Upper lobe of left lung (tissue), 6 donors: ENCODE data around the gene IRF1. TPM values are rescaled to one million over a fixed set of nuclear protein-coding genes. Genes with fewer than 3 reads are reported as not detected.

Source experiments
- ATAC-seq, 2 donors: fragments of 200-7000 bp; cut with Tn5 transposase; one replicate each; pipeline ENCODE4 v1.9.1; 2022; ENCODE audit warnings: mild to moderate bottlenecking in 2 of 2, moderate library complexity in 2 of 2; ENCODE audit not compliant: low FRiP score in 2 of 2
- DNase-seq, 2 donors: peaks; one replicate each; pipeline ENCODE4 v3.0.0-alpha.2; 2019 to 2020
- H3K27ac ChIP-seq, 4 donors: fragments of 200-600 bp; sonication (generic); one replicate each; pipeline ENCODE4 v1.5.1; 2016 to 2019
- H3K27me3 ChIP-seq, 4 donors: fragments of 200-600 bp; sonication (generic); one replicate each; pipeline ENCODE4 v1.5.1; 2017 to 2019
- H3K36me3 ChIP-seq, 4 donors: fragments of 200-600 bp; sonication (generic); one replicate each; pipeline ENCODE4 v1.5.1; 2016 to 2019
- H3K4me1 ChIP-seq, 4 donors: fragments of 200-600 bp; sonication (generic); one replicate each; pipeline ENCODE4 v1.5.1; 2018 to 2019
- H3K4me3 ChIP-seq, 4 donors: fragments of 200-600 bp; sonication (generic); one replicate each; pipeline ENCODE4 v1.5.1; 2017 to 2019; ENCODE audit warnings: mild to moderate bottlenecking in 2 of 4, moderate library complexity in 1 of 4
- H3K9me3 ChIP-seq, 4 donors: fragments of 200-600 bp; sonication (generic); one replicate each; pipeline ENCODE4 v1.5.1; 2018 to 2019
- CTCF ChIP-seq, 6 experiments: fragments of 450-650 bp in 4 of 6; fragments of 200-600 bp in 2 of 6; sonication (generic) in 2 of 6; IDR thresholded peaks; one replicate each; pipeline ENCODE4 v1.5.1; 2016 to 2019; ENCODE audit warnings: antibody characterized with exemption in 6 of 6
- EP300 ChIP-seq, 4 donors: sonication (generic); formaldehyde crosslinking; IDR thresholded peaks; one replicate each; pipeline ENCODE4 v1.5.1; 2017; ENCODE audit warnings: antibody characterized with exemption in 4 of 4, control low read depth in 2 of 4
- POLR2A ChIP-seq, 4 donors: fragments of 450-650 bp; IDR thresholded peaks; one replicate each; pipeline ENCODE4 v1.5.1; 2016 to 2017; ENCODE audit warnings: antibody characterized with exemption in 4 of 4, mild to moderate bottlenecking in 2 of 4
- POLR2AphosphoS5 ChIP-seq, 2 donors: sonication (generic); formaldehyde crosslinking; IDR thresholded peaks; one replicate each; pipeline ENCODE4 v1.5.1; 2017; ENCODE audit warnings: antibody characterized with exemption in 2 of 2
- WGBS, 2 donors: methylation state at CpG; one replicate each; pipeline ENCODE4 v1.1.5; 2017 to 2018; 5-methylcytosine and 5-hydroxymethylcytosine counted together
- total RNA-seq, 6 donors: library from RNA; depleted of rRNA in 4 of 6; stranded (reverse); fragments of >200 nt in 4 of 6; gene quantifications; one replicate each; pipeline versions ENCODE4 v1.1.0 to v1.2.1, GENCODE V29; 2016 to 2021
- donor health status: DM: no; HTN: no; CAD: no; lungs with moderate emphysema.
- donor health status: DM: no; HTN: yes; CAD: no; lungs with severe emphysema.

IRF1 gene
- total RNA-seq, 6 donors from 2014 or later, result 42.1 to 94.3 (median 79.3) TPM

GRCh38 chr5:132456296-132456986, 34.1 kb downstream of the IRF1 start:
- H3K9me3 ChIP-seq, result no peaks in the 10 kb centered on the region
- peaks cover 0 to 19% (median 0%) of the 10 kb centered on the region in 4 donors for H3K36me3 ChIP-seq
- H3K4me1 ChIP-seq, result peaks cover 59 to 76% (median 71%) of the 10 kb centered on the region in 4 donors
- WGBS, 2 donors, result 25 to 38% methylated on average over 8 of the region's 8 CpGs
- ATAC-seq, result peak; percentile 70 to 78
- H3K27me3 ChIP-seq, result no peaks in the 10 kb centered on the region
- TF ChIP-seq EP300 (IDR thresholded peaks at IDR 0.05) (peak in 2 of 4 donors; percentile 45 to 68), POLR2AphosphoS5 (IDR thresholded peaks at IDR 0.05) (peak; percentile 83 to 89), POLR2A (IDR thresholded peaks at IDR 0.05) (peak in 1 of 4 donors; percentile 49), CTCF (IDR thresholded peaks at IDR 0.05) (no peak)
- H3K4me3 ChIP-seq, result peak overlapping the region in 1 of 4 donors; percentile 17
- DNase-seq, result peak in 1 of 2 donors; percentile 90
- H3K27ac ChIP-seq, result peak overlapping the region; percentile 90 to 93 (median 92)

DNA sequence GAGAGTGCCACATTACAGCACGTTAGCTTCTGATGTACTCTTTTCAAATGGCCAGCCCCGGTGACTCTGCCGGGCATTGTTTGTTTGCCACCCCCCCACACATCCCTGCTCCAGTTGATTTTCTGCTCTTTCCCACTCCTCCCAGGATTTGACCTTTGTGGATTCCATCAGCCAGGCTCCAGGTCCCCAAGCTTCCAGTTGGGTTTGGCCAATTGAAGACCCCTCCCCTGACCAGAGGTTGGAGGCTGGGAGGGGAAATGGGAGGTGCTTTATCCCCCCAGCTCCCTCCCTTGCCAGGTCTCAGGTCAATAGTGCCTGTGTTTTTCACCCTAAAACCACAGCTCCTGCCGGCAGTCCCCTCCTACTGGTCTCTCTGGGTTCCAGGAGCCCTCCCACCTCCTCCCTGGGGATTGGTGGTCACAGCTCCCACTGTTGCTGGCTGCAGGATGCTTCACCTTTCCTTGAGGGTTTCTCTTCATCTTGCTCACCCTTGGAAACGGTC, 34.9 kb downstream of the IRF1 start:
- 37 to 40% methylated on average over 5 of the region's 5 CpGs for WGBS, 2 donors
- Histone ChIP-seq H3K9me3 (no peaks in the 10 kb centered on the region), H3K27me3 (no peaks in the 10 kb centered on the region), H3K27ac (peak overlapping the region; percentile 90 to 93 (median 92)), H3K4me1 (peaks cover 55 to 72% (median 68%) of the 10 kb centered on the region in 4 donors), H3K4me3 (no peak overlapping the region), H3K36me3 (peaks cover 0 to 14% (median 0%) of the 10 kb centered on the region in 4 donors)
- ATAC-seq (no peak), DNase-seq (no peak)
- TF ChIP-seq CTCF (IDR thresholded peaks at IDR 0.05) (no peak), EP300 (IDR thresholded peaks at IDR 0.05) (no peak), POLR2A (IDR thresholded peaks at IDR 0.05) (no peak), POLR2AphosphoS5 (IDR thresholded peaks at IDR 0.05) (no peak)

GRCh38 chr5:132454361-132454760, 36.2 kb downstream of the IRF1 start:
- H3K27me3 ChIP-seq, result no peaks in the 10 kb centered on the region
- no peak for DNase-seq
- no peaks in the 10 kb centered on the region for H3K9me3 ChIP-seq
- WGBS, 2 donors, result 90 to 92% methylated on average over 2 of the region's 2 CpGs
- peaks cover 0 to 12% (median 0%) of the 10 kb centered on the region in 4 donors for H3K36me3 ChIP-seq
- TF ChIP-seq POLR2A (IDR thresholded peaks at IDR 0.05) (no peak), POLR2AphosphoS5 (IDR thresholded peaks at IDR 0.05) (no peak), EP300 (IDR thresholded peaks at IDR 0.05) (no peak), CTCF (IDR thresholded peaks at IDR 0.05) (no peak)
- no peak for ATAC-seq
- H3K4me1 ChIP-seq, result peaks cover 42 to 62% (median 60%) of the 10 kb centered on the region in 4 donors
- no peak overlapping the region for H3K4me3 ChIP-seq
- H3K27ac ChIP-seq, result peak overlapping the region in 3 of 4 donors; percentile 5 to 93 (median 91)

DNA sequence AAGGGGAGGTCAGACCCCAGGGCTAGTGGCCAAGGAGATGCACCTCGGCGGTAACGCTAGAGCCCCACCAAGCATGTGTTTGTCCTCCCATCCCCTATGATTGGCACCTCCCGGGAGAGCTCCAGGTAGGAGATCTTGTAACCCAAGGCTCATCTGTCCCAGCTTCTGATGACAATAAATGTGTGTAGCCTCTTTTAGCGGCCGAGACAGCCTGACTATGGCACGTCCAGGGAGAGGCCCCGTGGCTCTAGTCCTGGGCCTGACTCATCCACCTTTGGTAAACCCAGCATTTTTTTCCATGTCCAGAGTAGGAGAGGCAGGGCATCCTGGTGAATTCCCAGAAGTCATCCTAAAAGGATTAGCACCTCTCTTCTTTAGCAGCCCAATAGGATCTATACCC, 39.2 kb downstream of the IRF1 start:
- Histone ChIP-seq H3K4me1 (peaks cover 25 to 45% (median 42%) of the 10 kb centered on the region in 4 donors), H3K27me3 (no peaks in the 10 kb centered on the region), H3K4me3 (no peak overlapping the region), H3K36me3 (peaks cover 0 to 12% (median 2%) of the 10 kb centered on the region in 4 donors), H3K9me3 (no peaks in the 10 kb centered on the region), H3K27ac (peak overlapping the region in 2 of 4 donors; percentile 37 to 56)
- ATAC-seq, result no peak
- no peak for DNase-seq
- 91 to 96% methylated on average over 8 of the region's 8 CpGs for WGBS, 2 donors
- TF ChIP-seq CTCF (IDR thresholded peaks at IDR 0.05) (no peak), POLR2A (IDR thresholded peaks at IDR 0.05) (no peak), EP300 (IDR thresholded peaks at IDR 0.05) (no peak), POLR2AphosphoS5 (IDR thresholded peaks at IDR 0.05) (no peak)
